ENCODE measurements around the gene TFIP11.

DNA sequence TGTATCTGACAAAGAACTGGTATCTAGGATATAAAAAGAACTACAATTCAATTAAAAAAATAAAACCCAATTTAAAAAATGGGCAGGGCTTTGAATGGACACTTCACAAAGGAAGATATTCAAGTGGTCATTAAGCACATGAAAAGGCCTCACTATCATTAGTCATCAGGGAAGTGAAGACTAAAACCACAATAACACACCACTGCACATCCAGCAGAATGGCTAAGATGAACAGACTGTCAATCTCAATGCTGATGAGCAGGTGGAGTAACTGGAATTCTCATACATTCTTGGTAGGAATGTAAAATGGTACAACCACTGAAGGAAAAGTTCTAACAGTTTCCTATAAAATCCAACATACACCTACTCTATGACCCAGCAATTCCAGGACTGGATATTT is 37.6 kb downstream of the TFIP11 start:
- TF ChIP-seq POLR2A (IDR thresholded peaks at IDR 0.05; ENCODE audit: low read depth, low read length) (no peak), POLR2AphosphoS5 (IDR thresholded peaks at IDR 0.05; ENCODE audit: low read depth, low read length) (no peak), TAF1 (IDR thresholded peaks at IDR 0.05; ENCODE audit: borderline replicate concordance, low read depth, low read length) (no peak)
